Transverse colon (tissue), 4 donors: ENCODE results near the gene DCLK3. TPM values are rescaled to one million over a fixed set of nuclear protein-coding genes. Genes with fewer than 3 reads are reported as not detected.

ENCODE experiments used
- DNase-seq: peaks from one replicate; pipeline ENCODE4 v3.0.0-alpha.2; 2019
- H3K27ac ChIP-seq, 4 donors: fragments of 200-600 bp; sonication (generic); 2 replicates each; pipeline ENCODE4 v1.5.1; 2016 to 2018; ENCODE audit warnings: inconsistent platforms in 4 of 4
- H3K27me3 ChIP-seq: fragments of 200-600 bp; sonication (generic); 2 replicates; pipeline ENCODE4 v1.5.1; 2017; ENCODE audit warnings: inconsistent platforms
- H3K36me3 ChIP-seq, 4 donors: fragments of 200-600 bp; sonication (generic); 2 replicates each; pipeline ENCODE4 v1.5.1; 2017 to 2019; ENCODE audit warnings: inconsistent platforms in 4 of 4
- H3K4me1 ChIP-seq, 4 donors: fragments of 200-600 bp; sonication (generic); 2 replicates each; pipeline ENCODE4 v1.5.1; 2017 to 2020; ENCODE audit warnings: inconsistent platforms in 4 of 4
- H3K4me3 ChIP-seq, 4 donors: fragments of 200-600 bp; sonication (generic); 1 replicate in 1 of 4; 2 replicates in 3 of 4; pipeline versions ENCODE4 v1.5.1 to v1.6.1; 2017 to 2019; ENCODE audit warnings: inconsistent platforms in 4 of 4
- H3K9me3 ChIP-seq, 2 donors: fragments of 200-600 bp; sonication (generic); 2 replicates each; pipeline ENCODE4 v1.5.1; 2017 to 2019; ENCODE audit warnings: inconsistent platforms in 2 of 2
- CTCF ChIP-seq, 5 experiments: fragments of 200-600 bp in 3 of 5; fragments of 450-650 bp in 2 of 5; sonication (generic) in 3 of 5; IDR thresholded peaks; 1 replicate in 2 of 5; 2 replicates in 3 of 5; pipeline ENCODE4 v1.5.1; 2016 to 2017; ENCODE audit warnings: antibody characterized with exemption in 5 of 5, inconsistent platforms in 3 of 5, mild to moderate bottlenecking in 2 of 5, moderate library complexity in 1 of 5
- EP300 ChIP-seq: sonication (generic); formaldehyde crosslinking; IDR thresholded peaks from one replicate; pipeline ENCODE4 v1.6.1; 2017; ENCODE audit warnings: antibody characterized with exemption, low read depth
- POLR2A ChIP-seq: fragments of 450-650 bp; IDR thresholded peaks from one replicate; pipeline ENCODE4 v1.6.1; 2016; ENCODE audit warnings: antibody characterized with exemption, mild to moderate bottlenecking, moderate library complexity
- POLR2AphosphoS5 ChIP-seq, 3 donors: sonication (generic); formaldehyde crosslinking; IDR thresholded peaks; one replicate each; pipeline ENCODE4 v1.6.1; 2016; ENCODE audit warnings: antibody characterized with exemption in 3 of 3
- WGBS, 2 donors: methylation state at CpG; one replicate each; pipeline ENCODE4 v1.1.5; 2018; ENCODE audit warnings: low coverage in 1 of 2; 5-methylcytosine and 5-hydroxymethylcytosine counted together
- in situ Hi-C, 4 donors: fragments of 200-750 bp; cut with MboI; loops; one replicate each; pipeline versions ENCODE4 v1.15.0 to v1.15.1; 2017; ENCODE audit warnings: low sequenced_read_pairs in 3 of 4, low pct_ligation_motif_present in 1 of 4, low pct_unique_long_range_greater_than_20kb in 1 of 4
- intact Hi-C: fragments of 100-400 bp; cut with DNase I; formaldehyde crosslinking; loops from one replicate; pipeline ENCODE4 v1.15.1; 2023; ENCODE audit warnings: low total_unique reads
- total RNA-seq, 4 donors: library from RNA; depleted of rRNA; stranded (reverse); fragments of >200 nt; gene quantifications; one replicate each; pipeline ENCODE4 v1.1.0, GENCODE V29; 2016

DCLK3 gene
- total RNA-seq, 4 donors from 2014 or later: 0.14 TPM; not detected in 3

- no peaks in the 10 kb centered on the region for H3K4me1 ChIP-seq
- no peak overlapping the region for H3K27ac ChIP-seq
- no peak for DNase-seq
- no peak for TF ChIP-seq CTCF (IDR thresholded peaks at IDR 0.05)
- no peak for TF ChIP-seq EP300
- no peak for TF ChIP-seq POLR2A
- TF ChIP-seq POLR2AphosphoS5 (IDR thresholded peaks at IDR 0.05): no peak
- peaks cover 14% of the 10 kb centered on the region for H3K27me3 ChIP-seq
- H3K9me3 ChIP-seq: no peaks in the 10 kb centered on the region
- WGBS, 2 donors: 73% methylated on average over 1 of the region's 1 CpG; no CpG with 5 or more reads in 1 of the 2 donors
- in situ Hi-C loops (no loop called here), intact Hi-C loops (no loop called here)
- H3K4me3 ChIP-seq: no peak overlapping the region
- H3K36me3 ChIP-seq: no peaks in the 10 kb centered on the region
These were observed 13.0 kb downstream of the DCLK3 start for GRCh38 chr3:36751326-36751725.

DNA sequence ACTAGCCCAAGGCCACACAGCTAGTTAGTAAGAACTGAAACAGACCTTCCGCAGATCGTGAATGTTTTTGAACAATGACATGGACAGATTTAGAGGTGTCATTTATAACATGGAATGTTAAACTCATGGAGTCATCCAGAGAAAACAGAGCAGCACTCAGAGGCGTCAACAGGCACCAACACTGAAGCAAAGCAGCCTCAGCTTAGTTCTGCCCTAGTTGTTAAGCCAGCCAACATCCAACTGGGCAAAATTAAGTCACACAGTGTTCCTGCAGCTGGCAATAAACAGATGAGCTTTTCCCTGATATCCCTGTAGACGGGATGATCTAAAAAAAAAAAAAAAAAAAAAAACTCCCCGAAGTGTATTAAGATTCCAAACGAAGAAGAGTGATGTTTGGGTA lies 13.6 kb downstream of the DCLK3 start:
- in situ Hi-C loops (no loop called here), intact Hi-C loops (no loop called here)
- TF ChIP-seq POLR2A: no peak
- TF ChIP-seq EP300: no peak
- TF ChIP-seq POLR2AphosphoS5 (IDR thresholded peaks at IDR 0.05): no peak
- TF ChIP-seq CTCF (IDR thresholded peaks at IDR 0.05): no peak
- no peaks in the 10 kb centered on the region for H3K4me1 ChIP-seq
- H3K4me3 ChIP-seq: no peak overlapping the region
- WGBS, 2 donors: 59 to 67% methylated on average over 4 to 6 of the region's 6 CpGs
- H3K36me3 ChIP-seq: no peaks in the 10 kb centered on the region
- H3K27me3 ChIP-seq: peaks cover 12% of the 10 kb centered on the region
- no peaks in the 10 kb centered on the region for H3K9me3 ChIP-seq
- DNase-seq: no peak
- H3K27ac ChIP-seq: no peak overlapping the region

GRCh38 chr3:36744763-36745162 lies 19.6 kb downstream of the DCLK3 start:
- WGBS, 2 donors: 45 to 64% methylated on average over 2 to 6 of the region's 6 CpGs
- no peak for TF ChIP-seq POLR2A
- TF ChIP-seq EP300: no peak
- no peak for TF ChIP-seq CTCF (IDR thresholded peaks at IDR 0.05)
- TF ChIP-seq POLR2AphosphoS5 (IDR thresholded peaks at IDR 0.05): no peak
- H3K36me3 ChIP-seq: no peaks in the 10 kb centered on the region

GRCh38 chr3:36743826-36744225 lies 20.5 kb downstream of the DCLK3 start:
- no peak overlapping the region for H3K27ac ChIP-seq
- no peak for DNase-seq
- TF ChIP-seq CTCF (IDR thresholded peaks at IDR 0.05) (no peak), EP300 (no peak), POLR2A (no peak), POLR2AphosphoS5 (IDR thresholded peaks at IDR 0.05) (no peak)
- no peak overlapping the region for H3K4me3 ChIP-seq
- H3K36me3 ChIP-seq: no peaks in the 10 kb centered on the region
- no peaks in the 10 kb centered on the region for H3K4me1 ChIP-seq
- intact Hi-C loops (no loop called here), in situ Hi-C loops (loop anchor here in 3 of 4 donors (25.0 kb wide), 3 partner anchors 118 to 468 kb away; no protein-coding TSS in a partner anchor)
- WGBS, 2 donors: 92 to 100% methylated on average over 1 to 2 of the region's 2 CpGs
- no peaks in the 10 kb centered on the region for H3K27me3 ChIP-seq
- no peaks in the 10 kb centered on the region for H3K9me3 ChIP-seq

More at GRCh38 chr3:36744763-36745162, 19.6 kb downstream of the DCLK3 start:
- no peak overlapping the region for H3K27ac ChIP-seq
- no peaks in the 10 kb centered on the region for H3K27me3 ChIP-seq
- intact Hi-C loops (no loop called here), in situ Hi-C loops (loop anchor here in 3 of 4 donors (25.0 kb wide), 3 partner anchors 118 to 468 kb away; no protein-coding TSS in a partner anchor)
- no peaks in the 10 kb centered on the region for H3K4me1 ChIP-seq
- DNase-seq: no peak
- H3K4me3 ChIP-seq: no peak overlapping the region
- H3K9me3 ChIP-seq: no peaks in the 10 kb centered on the region
